ENCODE measurements around the gene FUT7.

DNA sequence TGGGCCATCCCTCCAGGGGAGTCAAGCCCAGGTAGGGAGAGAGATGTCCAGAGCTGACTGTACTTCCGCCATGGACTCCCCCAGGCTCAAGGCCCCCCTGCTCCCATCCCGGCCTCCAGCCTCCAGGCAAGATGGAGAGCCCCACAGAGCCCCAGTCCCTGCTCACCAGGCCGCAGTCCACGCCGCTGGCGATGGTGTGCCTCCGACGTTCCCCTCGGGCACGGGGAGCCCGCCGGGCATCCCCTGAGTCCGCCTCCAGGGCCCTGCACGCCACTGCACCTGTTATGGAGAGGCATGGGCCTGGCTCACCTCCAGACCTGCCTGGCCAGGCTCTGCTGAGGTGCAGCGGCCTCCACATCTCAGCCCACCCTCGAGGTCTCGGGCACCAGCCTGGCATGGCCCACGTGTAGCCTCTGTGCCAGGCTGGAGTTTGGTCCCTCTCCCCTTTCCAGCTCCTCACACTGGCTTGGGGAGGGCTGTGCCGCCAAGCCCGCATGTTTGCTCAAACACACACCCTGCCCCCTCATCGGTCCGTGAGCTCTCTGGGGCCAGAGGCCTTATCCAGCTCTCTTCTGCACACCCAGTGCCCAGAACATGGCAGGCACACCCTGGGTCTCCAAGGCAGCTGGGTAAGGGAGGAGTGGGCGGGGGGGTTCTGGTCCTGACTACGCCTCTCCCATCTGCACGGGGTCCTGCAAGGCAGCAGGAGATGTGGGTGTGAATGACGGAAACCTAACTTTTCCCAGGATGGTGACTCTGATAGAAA is 34.4 kb upstream of the FUT7 start:
- TF ChIP-seq, protein P1, sequence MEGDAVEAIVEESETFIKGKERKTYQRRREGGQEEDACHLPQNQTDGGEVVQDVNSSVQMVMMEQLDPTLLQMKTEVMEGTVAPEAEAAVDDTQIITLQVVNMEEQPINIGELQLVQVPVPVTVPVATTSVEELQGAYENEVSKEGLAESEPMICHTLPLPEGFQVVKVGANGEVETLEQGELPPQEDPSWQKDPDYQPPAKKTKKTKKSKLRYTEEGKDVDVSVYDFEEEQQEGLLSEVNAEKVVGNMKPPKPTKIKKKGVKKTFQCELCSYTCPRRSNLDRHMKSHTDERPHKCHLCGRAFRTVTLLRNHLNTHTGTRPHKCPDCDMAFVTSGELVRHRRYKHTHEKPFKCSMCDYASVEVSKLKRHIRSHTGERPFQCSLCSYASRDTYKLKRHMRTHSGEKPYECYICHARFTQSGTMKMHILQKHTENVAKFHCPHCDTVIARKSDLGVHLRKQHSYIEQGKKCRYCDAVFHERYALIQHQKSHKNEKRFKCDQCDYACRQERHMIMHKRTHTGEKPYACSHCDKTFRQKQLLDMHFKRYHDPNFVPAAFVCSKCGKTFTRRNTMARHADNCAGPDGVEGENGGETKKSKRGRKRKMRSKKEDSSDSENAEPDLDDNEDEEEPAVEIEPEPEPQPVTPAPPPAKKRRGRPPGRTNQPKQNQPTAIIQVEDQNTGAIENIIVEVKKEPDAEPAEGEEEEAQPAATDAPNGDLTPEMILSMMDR (IDR thresholded peaks at IDR 0.05), result no peak
- TF ChIP-seq POLR2A (IDR thresholded peaks at IDR 0.05), result no peak
